ENCODE results near the gene SPR.

DNA sequence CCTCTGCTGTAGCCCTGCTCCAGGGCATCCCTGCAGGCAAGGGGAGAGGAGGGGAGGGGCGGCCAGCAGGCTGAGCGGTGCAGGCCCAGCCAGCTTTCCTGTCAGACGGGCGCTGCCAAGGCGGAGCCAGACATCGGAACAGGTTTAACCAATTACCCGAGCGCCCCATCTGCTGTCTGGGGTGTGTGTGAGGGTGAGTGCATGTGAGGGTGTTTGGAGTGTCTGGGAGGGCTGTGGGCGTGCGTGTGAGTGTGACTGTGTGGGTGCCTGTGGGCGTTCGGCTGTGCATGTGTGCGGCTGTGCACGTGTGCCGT is 50.1 kb downstream of the SPR start:
- TF ChIP-seq, protein P1, sequence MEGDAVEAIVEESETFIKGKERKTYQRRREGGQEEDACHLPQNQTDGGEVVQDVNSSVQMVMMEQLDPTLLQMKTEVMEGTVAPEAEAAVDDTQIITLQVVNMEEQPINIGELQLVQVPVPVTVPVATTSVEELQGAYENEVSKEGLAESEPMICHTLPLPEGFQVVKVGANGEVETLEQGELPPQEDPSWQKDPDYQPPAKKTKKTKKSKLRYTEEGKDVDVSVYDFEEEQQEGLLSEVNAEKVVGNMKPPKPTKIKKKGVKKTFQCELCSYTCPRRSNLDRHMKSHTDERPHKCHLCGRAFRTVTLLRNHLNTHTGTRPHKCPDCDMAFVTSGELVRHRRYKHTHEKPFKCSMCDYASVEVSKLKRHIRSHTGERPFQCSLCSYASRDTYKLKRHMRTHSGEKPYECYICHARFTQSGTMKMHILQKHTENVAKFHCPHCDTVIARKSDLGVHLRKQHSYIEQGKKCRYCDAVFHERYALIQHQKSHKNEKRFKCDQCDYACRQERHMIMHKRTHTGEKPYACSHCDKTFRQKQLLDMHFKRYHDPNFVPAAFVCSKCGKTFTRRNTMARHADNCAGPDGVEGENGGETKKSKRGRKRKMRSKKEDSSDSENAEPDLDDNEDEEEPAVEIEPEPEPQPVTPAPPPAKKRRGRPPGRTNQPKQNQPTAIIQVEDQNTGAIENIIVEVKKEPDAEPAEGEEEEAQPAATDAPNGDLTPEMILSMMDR (conservative IDR thresholded peaks at IDR 0.05): no peak
- no peak for TF ChIP-seq ZFX (IDR thresholded peaks at IDR 0.05)
